Measurements from ENCODE around the gene UFD1. TPM values are rescaled to one million over a fixed set of nuclear protein-coding genes. Genes with fewer than 3 reads are reported as not detected.

Gene UFD1
- total and polyA plus RNA-seq, 4 donors = 23.1 to 111 (median 70.0) TPM

- Histone ChIP-seq H3K27me3 (ENCODE audit: control insufficient read depth in 3 of 3, insufficient read depth in 3 of 3, low read length in 2 of 3) (peaks cover 0 to 10% (median 2%) of the 10 kb centered on the region in 3 donors), H3K4me3 (no peak overlapping the region), H3K9me3 (ENCODE audit: control insufficient read depth in 4 of 4, insufficient read depth in 3 of 4, low read length in 3 of 4) (peaks cover 0 to 5% (median 0%) of the 10 kb centered on the region in 4 donors), H3K36me3 (ENCODE audit: control insufficient read depth in 4 of 4, insufficient read depth in 4 of 4, low read length in 4 of 4) (peaks cover 0 to 6% (median 0%) of the 10 kb centered on the region in 4 donors), H3K9ac (ENCODE audit: insufficient read depth in 1 of 2, low read length in 2 of 2) (no peak overlapping the region), H3K27ac (ENCODE audit: low read depth in 1 of 2, low read length in 1 of 2) (peak overlapping the region in 1 of 2 donors; percentile 59), H3K4me1 (ENCODE audit: control insufficient read depth in 5 of 5, insufficient read depth in 5 of 5, low read length in 5 of 5) (peaks cover 0 to 19% (median 3%) of the 10 kb centered on the region in 5 donors)
- no peak for ATAC-seq (ENCODE audit: insufficient read depth, low FRiP score)
- TF ChIP-seq, protein P1, sequence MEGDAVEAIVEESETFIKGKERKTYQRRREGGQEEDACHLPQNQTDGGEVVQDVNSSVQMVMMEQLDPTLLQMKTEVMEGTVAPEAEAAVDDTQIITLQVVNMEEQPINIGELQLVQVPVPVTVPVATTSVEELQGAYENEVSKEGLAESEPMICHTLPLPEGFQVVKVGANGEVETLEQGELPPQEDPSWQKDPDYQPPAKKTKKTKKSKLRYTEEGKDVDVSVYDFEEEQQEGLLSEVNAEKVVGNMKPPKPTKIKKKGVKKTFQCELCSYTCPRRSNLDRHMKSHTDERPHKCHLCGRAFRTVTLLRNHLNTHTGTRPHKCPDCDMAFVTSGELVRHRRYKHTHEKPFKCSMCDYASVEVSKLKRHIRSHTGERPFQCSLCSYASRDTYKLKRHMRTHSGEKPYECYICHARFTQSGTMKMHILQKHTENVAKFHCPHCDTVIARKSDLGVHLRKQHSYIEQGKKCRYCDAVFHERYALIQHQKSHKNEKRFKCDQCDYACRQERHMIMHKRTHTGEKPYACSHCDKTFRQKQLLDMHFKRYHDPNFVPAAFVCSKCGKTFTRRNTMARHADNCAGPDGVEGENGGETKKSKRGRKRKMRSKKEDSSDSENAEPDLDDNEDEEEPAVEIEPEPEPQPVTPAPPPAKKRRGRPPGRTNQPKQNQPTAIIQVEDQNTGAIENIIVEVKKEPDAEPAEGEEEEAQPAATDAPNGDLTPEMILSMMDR (IDR thresholded peaks at IDR 0.05; ENCODE audit: control extremely low read depth, extremely low read depth) = no peak
- 90 to 91% methylated on average over 6 of the region's 6 CpGs for WGBS, 2 donors
- DNase-seq = no peak
Measured at GRCh38 chr22:19520007-19520406, 41.0 kb upstream of the UFD1 start.

DNA sequence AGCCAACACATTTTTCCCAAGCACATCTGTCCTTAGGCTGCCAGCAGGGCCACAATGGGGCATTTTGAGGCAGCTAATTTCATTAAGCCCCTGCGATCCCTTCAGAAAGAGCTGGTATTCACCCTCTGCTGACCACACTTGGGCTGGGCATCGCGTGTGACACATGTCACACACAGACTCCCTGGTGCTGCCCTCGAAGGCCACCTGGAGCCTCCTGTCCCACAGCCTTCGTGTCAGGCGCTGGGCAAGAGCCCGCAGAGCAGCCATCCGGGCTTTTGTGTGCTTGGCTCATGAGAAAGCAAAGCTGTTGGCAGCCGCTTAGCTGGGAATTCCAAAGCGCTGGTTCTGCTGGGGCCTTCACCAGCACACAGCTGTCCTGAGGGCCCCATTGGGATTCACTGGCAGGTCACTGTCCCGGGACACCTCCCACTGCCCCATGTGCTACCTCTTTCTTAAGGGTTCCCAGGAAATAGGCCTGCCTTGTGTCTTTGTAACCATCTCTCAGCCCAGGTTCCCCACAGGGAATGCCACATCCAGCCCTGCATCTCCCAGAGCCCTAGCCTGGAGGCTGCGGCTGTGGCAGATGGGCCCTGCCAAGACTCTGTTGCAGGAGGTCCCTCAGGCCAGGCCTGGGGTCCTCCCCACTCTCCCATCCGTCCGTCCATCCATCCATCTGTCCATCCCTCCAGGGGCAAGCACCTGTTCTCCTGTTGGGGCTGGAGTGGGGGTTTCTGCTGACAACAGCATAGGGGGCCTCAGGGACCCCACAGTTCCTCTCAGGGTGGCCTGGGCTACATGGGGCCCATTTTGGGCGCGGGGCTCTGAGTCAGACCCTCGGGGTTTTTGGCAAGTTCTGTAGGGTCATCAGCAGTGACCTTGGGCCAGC, 40.3 kb upstream of the UFD1 start:
- 82 to 88% methylated on average over 17 of the region's 17 CpGs for WGBS, 2 donors
- Histone ChIP-seq H3K4me3 (no peak overlapping the region), H3K4me1 (ENCODE audit: control insufficient read depth in 5 of 5, insufficient read depth in 5 of 5, low read length in 5 of 5) (peaks cover 0 to 15% (median 0%) of the 10 kb centered on the region in 5 donors), H3K9ac (ENCODE audit: insufficient read depth in 1 of 2, low read length in 2 of 2) (no peak overlapping the region), H3K36me3 (ENCODE audit: control insufficient read depth in 4 of 4, insufficient read depth in 4 of 4, low read length in 4 of 4) (peaks cover 0 to 6% (median 0%) of the 10 kb centered on the region in 4 donors), H3K27me3 (ENCODE audit: control insufficient read depth in 3 of 3, insufficient read depth in 3 of 3, low read length in 2 of 3) (peaks cover 0 to 9% (median 0%) of the 10 kb centered on the region in 3 donors), H3K27ac (ENCODE audit: low read depth in 1 of 2, low read length in 1 of 2) (peak overlapping the region in 1 of 2 donors; percentile 59), H3K9me3 (ENCODE audit: control insufficient read depth in 4 of 4, insufficient read depth in 3 of 4, low read length in 3 of 4) (peaks cover 0 to 5% (median 0%) of the 10 kb centered on the region in 4 donors)
- ATAC-seq (ENCODE audit: insufficient read depth, low FRiP score) (no peak), DNase-seq (no peak)
- TF ChIP-seq, protein P1 (IDR thresholded peaks at IDR 0.05; ENCODE audit: control extremely low read depth, extremely low read depth) = no peak

GRCh38 chr22:19518635-19519034, 39.6 kb upstream of the UFD1 start:
- H3K27me3 ChIP-seq (ENCODE audit: control insufficient read depth in 3 of 3, insufficient read depth in 3 of 3, low read length in 2 of 3) = peaks cover 0 to 4% (median 0%) of the 10 kb centered on the region in 3 donors
- WGBS, 2 donors = 89 to 95% methylated on average over 10 of the region's 10 CpGs
- ATAC-seq (ENCODE audit: insufficient read depth, low FRiP score) = no peak

More at GRCh38 chr22:19518635-19519034, 39.6 kb upstream of the UFD1 start:
- H3K9ac ChIP-seq (ENCODE audit: insufficient read depth in 1 of 2, low read length in 2 of 2) = no peak overlapping the region
- no peak for DNase-seq
- no peaks in the 10 kb centered on the region for H3K9me3 ChIP-seq (ENCODE audit: control insufficient read depth in 4 of 4, insufficient read depth in 3 of 4, low read length in 3 of 4)
- peak overlapping the region in 1 of 2 donors; percentile 17 for H3K27ac ChIP-seq (ENCODE audit: low read depth in 1 of 2, low read length in 1 of 2)
- H3K4me1 ChIP-seq (ENCODE audit: control insufficient read depth in 5 of 5, insufficient read depth in 5 of 5, low read length in 5 of 5) = peaks cover 0 to 9% (median 0%) of the 10 kb centered on the region in 5 donors
- peaks cover 0 to 6% (median 0%) of the 10 kb centered on the region in 4 donors for H3K36me3 ChIP-seq (ENCODE audit: control insufficient read depth in 4 of 4, insufficient read depth in 4 of 4, low read length in 4 of 4)
- H3K4me3 ChIP-seq = no peak overlapping the region
- TF ChIP-seq, protein P1 (IDR thresholded peaks at IDR 0.05; ENCODE audit: control extremely low read depth, extremely low read depth) = no peak
